A549 (cell line): Measurements from ENCODE around the gene NKAIN2. TPM values are rescaled to one million over a fixed set of nuclear protein-coding genes. Genes with fewer than 3 reads are reported as not detected.

Experiments used
- ATAC-seq, 2 experiments: fragments of 200-7000 bp in 1 of 2; fragments of >200 bp in 1 of 2; cut with Nextera tagmentation in 1 of 2; cut with Tn5 transposase in 1 of 2; 3 replicates each; pipeline versions ENCODE4 v1.8.0 to v1.9.1; 2018 to 2020; ENCODE audit warnings: mild to moderate bottlenecking in 1 of 2, moderate library complexity in 1 of 2
- CTCF ChIA-PET: fragments of 300-600 bp; sonication (Branson Sonifier 250); formaldehyde crosslinking; extraction: SDS; loops from one replicate; lab custom pipeline; 2021; ENCODE audit warnings: antibody characterized with exemption, inconsistent platforms; lab: Yijun Ruan, JAX
- POLR2A ChIA-PET: fragments of 350-600 bp; formaldehyde crosslinking; extraction: SDS; loops from one replicate; lab custom pipeline; 2021; ENCODE audit warnings: antibody characterized with exemption, inconsistent platforms; lab: Yijun Ruan, JAX
- DNase-seq, 2 experiments: peaks; one replicate each; pipeline versions ENCODE4 v3.0.0 to v3.0.0-alpha.2; 2011 to 2016; ENCODE audit warnings: low read depth in 1 of 2, low spot score in 1 of 2
- FAIRE-seq: peaks from 2 replicates; lab custom pipeline; 2011; peaks lifted over from hg19 to GRCh38; lab: Jason Lieb, UNC
- H3K27ac ChIP-seq, 2 experiments: fragments of >200 bp; sonication (Bioruptor Twin); formaldehyde crosslinking; 3 replicates each; pipeline ENCODE4 v1.5.1; 2016 to 2017
- H3K4me1 ChIP-seq: fragments of >200 bp; sonication (Bioruptor Twin); formaldehyde crosslinking; 3 replicates; pipeline ENCODE4 v1.6.1; 2016
- H3K4me2 ChIP-seq: fragments of >200 bp; sonication (Bioruptor Twin); formaldehyde crosslinking; 3 replicates; pipeline ENCODE4 v1.6.1; 2016
- H3K4me3 ChIP-seq: fragments of >200 bp; sonication (Bioruptor Twin); formaldehyde crosslinking; 3 replicates; pipeline ENCODE4 v1.5.1; 2016
- H3K9me3 ChIP-seq: fragments of >200 bp; sonication (Bioruptor Twin); formaldehyde crosslinking; 3 replicates; pipeline ENCODE4 v1.6.1; 2016
- CEBPB ChIP-seq, 2 experiments: fragments of >200 bp in 1 of 2; sonication (Bioruptor Twin) in 1 of 2; formaldehyde crosslinking in 1 of 2; IDR thresholded peaks; 2 replicates each; pipeline ENCODE4 v1.6.1; 2012 to 2016
- EHF ChIP-seq: fragments of 250-450 bp; sonication (Bioruptor Pico); IDR thresholded peaks from 2 replicates; pipeline ENCODE4 v1.5.0; 2020; ENCODE audit warnings: mild to moderate bottlenecking
- EHMT2 ChIP-seq: fragments of 200-600 bp; sonication (generic); IDR thresholded peaks from 2 replicates; pipeline ENCODE4 v1.6.1; 2016; ENCODE audit warnings: antibody characterized with exemption, low read depth, mild to moderate bottlenecking, moderate library complexity
- FOSB ChIP-seq: fragments of 250-450 bp; sonication (Bioruptor Pico); IDR thresholded peaks from 2 replicates; pipeline ENCODE4 v1.5.0; 2020; ENCODE audit warnings: mild to moderate bottlenecking, moderate library complexity
- FOXS1 ChIP-seq: fragments of 250-450 bp; sonication (Bioruptor Pico); IDR thresholded peaks from 2 replicates; pipeline ENCODE4 v1.5.0; 2020; ENCODE audit warnings: mild to moderate bottlenecking, moderate library complexity
- GATA3 ChIP-seq: IDR thresholded peaks from 2 replicates; pipeline ENCODE4 v1.6.1; 2012; ENCODE audit warnings: borderline replicate concordance
- HEYL ChIP-seq: fragments of 250-450 bp; sonication (Bioruptor Pico); IDR thresholded peaks from 2 replicates; pipeline ENCODE4 v1.8.0; 2021; ENCODE audit warnings: mild to moderate bottlenecking, moderate library complexity
- HMGXB4 ChIP-seq: fragments of 250-450 bp; sonication (Bioruptor Pico); IDR thresholded peaks from 2 replicates; pipeline ENCODE4 v1.5.0; 2021; ENCODE audit warnings: mild to moderate bottlenecking, moderate library complexity, borderline replicate concordance
- HOXB13 ChIP-seq: fragments of 250-450 bp; sonication (Bioruptor Pico); IDR thresholded peaks from 2 replicates; pipeline ENCODE4 v1.5.0; 2020; ENCODE audit warnings: low read depth, mild to moderate bottlenecking, moderate library complexity
- JUNB ChIP-seq: fragments of >200 bp; sonication (Bioruptor Twin); formaldehyde crosslinking; IDR thresholded peaks from 2 replicates; pipeline ENCODE4 v1.6.1; 2016
- KDM5A ChIP-seq: fragments of 200-600 bp; sonication (generic); IDR thresholded peaks from 2 replicates; pipeline ENCODE4 v1.6.1; 2016; ENCODE audit warnings: antibody characterized with exemption, mild to moderate bottlenecking
- MAFK ChIP-seq: fragments of 450-650 bp; IDR thresholded peaks from 2 replicates; pipeline ENCODE4 v1.6.1; 2014; ENCODE audit not compliant: partially characterized antibody
- NFE2L2 ChIP-seq: fragments of 150-350 bp; conservative IDR thresholded peaks from 2 replicates; pipeline ENCODE4 v1.6.1; 2014; ENCODE audit warnings: low read length
- POLR2A ChIP-seq: IDR thresholded peaks from 2 replicates; pipeline ENCODE4 v1.6.1; 2012; ENCODE audit warnings: mild to moderate bottlenecking, low read length
- RFX5 ChIP-seq: fragments of 450-650 bp; IDR thresholded peaks from 2 replicates; pipeline ENCODE4 v1.7.1; 2014; ENCODE audit warnings: antibody characterized with exemption, mild to moderate bottlenecking, moderate library complexity
- RNF2 ChIP-seq: fragments of 200-600 bp; sonication (generic); IDR thresholded peaks from 2 replicates; pipeline ENCODE4 v1.6.1; 2016; ENCODE audit warnings: low read depth, mild to moderate bottlenecking, antibody characterized with exemption, moderate library complexity, borderline replicate concordance
- SMC3 ChIP-seq: fragments of >200 bp; sonication (Bioruptor Twin); formaldehyde crosslinking; IDR thresholded peaks from 3 replicates; pipeline ENCODE4 v1.6.1; 2018; ENCODE audit warnings: inconsistent platforms
- TFCP2L1 ChIP-seq: fragments of 250-450 bp; sonication (Bioruptor Pico); IDR thresholded peaks from 2 replicates; pipeline ENCODE4 v1.5.0; 2021; ENCODE audit warnings: mild to moderate bottlenecking
- USF2 ChIP-seq: fragments of 450-650 bp; IDR thresholded peaks from 2 replicates; pipeline ENCODE4 v1.6.1; 2014; ENCODE audit warnings: antibody characterized with exemption
- ZSCAN20 ChIP-seq: fragments of 250-450 bp; sonication (Bioruptor Pico); IDR thresholded peaks from 2 replicates; pipeline ENCODE4 v1.8.0; 2022; ENCODE audit warnings: mild to moderate bottlenecking, moderate library complexity
- WGBS: methylation state at CpG from one replicate; pipeline ENCODE4 v1.1.6; 2017; ENCODE audit errors: missing lambda C conversion rate; 5-methylcytosine and 5-hydroxymethylcytosine counted together
- polyA plus RNA-seq, 4 experiments: library from polyadenylated mRNA; depleted of rRNA in 3 of 4; stranded (reverse); fragments of >200 nt; fragmentation: RNase III in 1 of 4; extraction: RNeasy Plus Mini Kit Qiagen cat#74134 plus additional on column Dnase treatment in 1 of 4; gene quantifications; 2 replicates in 3 of 4; 3 replicates in 1 of 4; pipeline ENCODE4 v1.2.3, GENCODE V29; 2011 to 2017
- TF ChIP-seq, protein P1 (sequence below): fragments of 150-350 bp; IDR thresholded peaks from 2 replicates; pipeline ENCODE4 v1.6.1; 2014; ENCODE audit warnings: low read depth, mild to moderate bottlenecking, low read length

The NKAIN2 gene
- polyA plus RNA-seq, 2 of the 4 experiments (the other 2 are of a cell fraction): not detected

DNA sequence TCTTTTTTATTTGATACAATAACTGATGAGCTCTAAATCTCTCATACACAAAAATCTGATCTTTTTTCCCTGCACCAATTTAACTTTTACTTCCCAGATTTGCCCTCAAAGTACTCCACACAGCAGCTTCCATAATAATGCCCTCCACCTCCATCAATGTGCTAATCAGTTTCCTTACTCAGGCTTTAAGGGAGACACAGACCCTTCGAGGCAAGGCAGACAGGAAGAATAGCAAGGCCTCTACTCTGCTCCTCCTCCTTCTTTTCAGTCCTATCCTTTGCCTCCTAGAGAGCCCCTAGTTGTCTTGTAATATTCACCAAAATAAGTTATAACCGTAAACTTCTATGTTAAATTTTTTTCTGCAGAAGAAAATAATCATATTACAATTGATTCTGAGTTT, 713.7 kb downstream of the NKAIN2 start (continued):
- TF ChIP-seq HMGXB4 (no peak), FOXS1 (CRISPR knock-in tag) (no peak), HEYL (CRISPR knock-in tag) (no peak)

DNA sequence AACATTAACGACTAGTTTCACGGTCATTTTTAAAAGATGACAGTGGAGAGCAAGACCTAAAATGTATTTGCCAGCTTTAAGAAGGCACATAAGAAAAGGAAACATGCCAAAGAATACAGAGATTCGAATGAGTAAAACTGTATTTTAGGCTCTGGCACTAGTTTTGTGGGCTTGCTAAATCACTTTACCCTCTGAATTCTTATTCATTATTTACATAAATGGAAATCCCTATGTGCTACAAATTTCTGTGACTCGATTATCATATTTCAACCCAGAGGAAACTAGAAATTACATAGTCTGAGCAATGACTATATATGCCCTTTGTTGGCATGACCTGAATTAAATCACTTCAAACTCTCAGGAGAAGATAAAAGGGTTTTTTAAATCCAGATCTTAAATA, 716.8 kb downstream of the NKAIN2 start:
- no peak overlapping the region for H3K27ac ChIP-seq
- 1% methylated on average over 4 of the region's 4 CpGs for WGBS
- no peaks in the 10 kb centered on the region for H3K9me3 ChIP-seq
- no peak for ATAC-seq
- TF ChIP-seq FOSB (CRISPR knock-in tag) (no peak), TFCP2L1 (CRISPR knock-in tag) (no peak), USF2 (no peak), GATA3 (no peak), RNF2 (no peak), MAFK (no peak)
- FAIRE-seq: no peak
- no peaks in the 10 kb centered on the region for H3K4me1 ChIP-seq
- no peak overlapping the region for H3K4me2 ChIP-seq
- DNase-seq: no peak
- ChIA-PET CTCF (no interaction called here), POLR2A (no interaction called here)
- H3K4me3 ChIP-seq: no peak overlapping the region

DNA sequence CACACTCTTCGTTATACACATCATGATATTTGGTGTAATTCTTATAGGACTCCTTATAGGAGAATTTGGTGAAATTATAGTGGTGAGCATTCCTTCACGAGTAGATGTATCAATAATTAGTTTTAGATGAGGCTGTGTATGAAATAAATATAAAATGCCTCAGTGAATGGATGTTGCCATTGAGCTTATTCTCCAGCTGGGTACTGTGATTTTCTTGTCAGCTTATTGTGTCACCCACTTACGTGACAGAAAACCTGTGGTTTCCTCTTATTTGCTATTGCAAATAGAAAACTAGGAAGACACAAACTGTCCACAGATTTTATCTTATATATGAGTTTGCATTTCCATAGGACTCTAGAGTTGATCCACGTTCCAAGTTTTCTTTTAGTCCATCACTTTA, 718.7 kb downstream of the NKAIN2 start:
- H3K27ac ChIP-seq: no peak overlapping the region
- ChIA-PET CTCF (no interaction called here), POLR2A (no interaction called here)
- FAIRE-seq (no peak), ATAC-seq (no peak), DNase-seq (no peak)
- 17% methylated on average over 4 of the region's 4 CpGs for WGBS
- no peak overlapping the region for H3K4me3 ChIP-seq
- TF ChIP-seq EHF (no peak), JUNB (no peak), RFX5 (no peak), ZSCAN20 (CRISPR knock-in tag) (no peak)
- TF ChIP-seq, protein P1, sequence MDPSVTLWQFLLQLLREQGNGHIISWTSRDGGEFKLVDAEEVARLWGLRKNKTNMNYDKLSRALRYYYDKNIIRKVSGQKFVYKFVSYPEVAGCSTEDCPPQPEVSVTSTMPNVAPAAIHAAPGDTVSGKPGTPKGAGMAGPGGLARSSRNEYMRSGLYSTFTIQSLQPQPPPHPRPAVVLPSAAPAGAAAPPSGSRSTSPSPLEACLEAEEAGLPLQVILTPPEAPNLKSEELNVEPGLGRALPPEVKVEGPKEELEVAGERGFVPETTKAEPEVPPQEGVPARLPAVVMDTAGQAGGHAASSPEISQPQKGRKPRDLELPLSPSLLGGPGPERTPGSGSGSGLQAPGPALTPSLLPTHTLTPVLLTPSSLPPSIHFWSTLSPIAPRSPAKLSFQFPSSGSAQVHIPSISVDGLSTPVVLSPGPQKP: no peak
- no peaks in the 10 kb centered on the region for H3K9me3 ChIP-seq
- H3K4me2 ChIP-seq: no peak overlapping the region
- H3K4me1 ChIP-seq: no peaks in the 10 kb centered on the region

GRCh38 chr6:124524491-124525200, 721.0 kb downstream of the NKAIN2 start:
- CTCF ChIA-PET: no interaction called here
- no peak for DNase-seq
- 15% methylated on average over 7 of the region's 7 CpGs for WGBS
- TF ChIP-seq KDM5A (no peak), SMC3 (no peak), CEBPB (IDR thresholded peaks at IDR 0.05) (no peak), EHMT2 (no peak), NFE2L2 (no peak), POLR2A (no peak), HOXB13 (no peak)
- TF ChIP-seq, all 56 proteins: peak for 0
- POLR2A ChIA-PET: no interaction called here
- H3K4me2 ChIP-seq: no peak overlapping the region
- H3K4me1 ChIP-seq: no peaks in the 10 kb centered on the region
- FAIRE-seq (no peak), ATAC-seq (no peak)
- H3K9me3 ChIP-seq: no peaks in the 10 kb centered on the region
- H3K27ac ChIP-seq: no peak overlapping the region
- H3K4me3 ChIP-seq: no peak overlapping the region
